Measurements from ENCODE around the gene HMGXB3. TPM values are rescaled to one million over a fixed set of nuclear protein-coding genes. Genes with fewer than 3 reads are reported as not detected.

HMGXB3 gene
- total RNA-seq, 4 donors from 2014 or later = 17.4 to 26.5 (median 23.1) TPM

DNA sequence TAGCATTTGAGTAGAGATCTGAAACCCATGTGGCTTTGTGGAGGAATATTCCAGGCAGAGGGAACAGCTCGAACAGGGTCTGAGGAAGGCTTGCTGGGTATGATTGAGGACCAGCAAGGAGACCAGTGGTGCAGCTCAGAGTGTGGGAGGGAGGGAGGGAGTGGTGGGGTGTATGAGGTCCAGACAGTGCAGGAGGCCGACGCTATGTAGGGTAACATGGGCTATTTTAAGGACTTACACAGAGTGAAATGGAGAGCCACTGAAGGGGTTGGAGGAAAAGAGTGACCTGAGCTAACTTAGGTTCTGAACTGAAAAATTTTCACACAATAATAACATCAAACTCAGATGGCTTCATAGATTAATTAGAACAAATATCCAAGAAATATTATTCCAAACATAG, 41.9 kb downstream of the HMGXB3 start:
- Histone ChIP-seq H3K4me1 (peaks cover 0 to 17% (median 12%) of the 10 kb centered on the region in 4 donors), H3K36me3 (peaks cover 51 to 100% (median 87%) of the 10 kb centered on the region in 4 donors), H3K27me3 (no peaks in the 10 kb centered on the region), H3K9me3 (no peaks in the 10 kb centered on the region), H3K27ac (replicated peaks in 1 of 4) (no peak overlapping the region), H3K4me3 (no peak overlapping the region)
- WGBS = 85% methylated on average over 3 of the region's 3 CpGs
- no peak for DNase-seq (ENCODE audit: extremely low spot score)
- TF ChIP-seq EP300 (IDR thresholded peaks at IDR 0.05) (no peak), POLR2A (IDR thresholded peaks at IDR 0.05; ENCODE audit: low read depth) (no peak), CTCF (IDR thresholded peaks at IDR 0.05) (no peak), POLR2AphosphoS5 (IDR thresholded peaks at IDR 0.05) (no peak)
- intact Hi-C loops (cut with DNase I) = no loop called here

GRCh38 chr5:150043657-150044328, 43.3 kb downstream of the HMGXB3 start:
- intact Hi-C loops (cut with DNase I) = no loop called here
- Histone ChIP-seq H3K4me1 (peaks cover 0 to 17% (median 12%) of the 10 kb centered on the region in 4 donors), H3K27ac (replicated peaks in 1 of 4) (no peak overlapping the region), H3K27me3 (no peaks in the 10 kb centered on the region), H3K4me3 (no peak overlapping the region), H3K9me3 (no peaks in the 10 kb centered on the region), H3K36me3 (peaks cover 57 to 100% (median 88%) of the 10 kb centered on the region in 4 donors)
- no peak for TF ChIP-seq POLR2A (IDR thresholded peaks at IDR 0.05; ENCODE audit: low read depth)
- no peak for TF ChIP-seq CTCF (IDR thresholded peaks at IDR 0.05)
- TF ChIP-seq EP300 (IDR thresholded peaks at IDR 0.05) = no peak
- no peak for TF ChIP-seq POLR2AphosphoS5 (IDR thresholded peaks at IDR 0.05)
- no peak for DNase-seq (ENCODE audit: extremely low spot score)
- WGBS = 78% methylated on average over 4 of the region's 4 CpGs

GRCh38 chr5:150044329-150044681, 43.8 kb downstream of the HMGXB3 start:
- peaks cover 0 to 17% (median 12%) of the 10 kb centered on the region in 4 donors for H3K4me1 ChIP-seq
- H3K4me3 ChIP-seq = no peak overlapping the region
- no peaks in the 10 kb centered on the region for H3K27me3 ChIP-seq
- intact Hi-C loops (cut with DNase I) = no loop called here
- TF ChIP-seq CTCF (IDR thresholded peaks at IDR 0.05) (no peak), POLR2A (IDR thresholded peaks at IDR 0.05; ENCODE audit: low read depth) (no peak), EP300 (IDR thresholded peaks at IDR 0.05) (no peak), POLR2AphosphoS5 (IDR thresholded peaks at IDR 0.05) (no peak)
- H3K9me3 ChIP-seq = no peaks in the 10 kb centered on the region
- peaks cover 59 to 100% (median 90%) of the 10 kb centered on the region in 4 donors for H3K36me3 ChIP-seq
- no peak overlapping the region for H3K27ac ChIP-seq (replicated peaks in 1 of 4)
- no peak for DNase-seq (ENCODE audit: extremely low spot score)

DNA sequence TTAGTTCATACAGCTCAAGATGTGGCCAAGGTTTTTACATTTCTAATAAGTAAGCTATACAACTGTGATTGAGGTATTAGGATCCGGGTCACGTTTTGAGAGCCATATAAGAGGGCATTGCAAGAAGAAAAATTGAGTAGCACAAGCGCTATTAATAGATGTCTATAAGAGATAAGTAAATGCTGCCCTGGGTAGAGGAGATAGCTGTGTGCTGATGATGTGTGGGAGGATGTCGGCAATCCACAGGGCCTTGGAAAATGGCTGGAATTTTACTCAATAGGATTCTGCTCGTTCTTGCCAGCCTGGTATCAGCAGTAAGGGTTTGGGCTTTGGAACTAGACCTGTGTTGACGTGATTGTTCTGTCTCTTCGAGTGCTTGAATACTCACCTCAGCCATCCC, 44.2 kb downstream of the HMGXB3 start:
- H3K36me3 ChIP-seq = peaks cover 59 to 100% (median 92%) of the 10 kb centered on the region in 4 donors
- DNase-seq (ENCODE audit: extremely low spot score) = no peak
- no peak overlapping the region for H3K4me3 ChIP-seq
- H3K27ac ChIP-seq (replicated peaks in 1 of 4) = no peak overlapping the region
- no peaks in the 10 kb centered on the region for H3K9me3 ChIP-seq
- H3K27me3 ChIP-seq = no peaks in the 10 kb centered on the region
- WGBS = 78% methylated on average over 7 of the region's 7 CpGs
- peaks cover 0 to 17% (median 12%) of the 10 kb centered on the region in 4 donors for H3K4me1 ChIP-seq
- intact Hi-C loops (cut with DNase I) = no loop called here
- TF ChIP-seq POLR2A (IDR thresholded peaks at IDR 0.05; ENCODE audit: low read depth) (no peak), POLR2AphosphoS5 (IDR thresholded peaks at IDR 0.05) (no peak), EP300 (IDR thresholded peaks at IDR 0.05) (no peak), CTCF (IDR thresholded peaks at IDR 0.05) (no peak)

DNA sequence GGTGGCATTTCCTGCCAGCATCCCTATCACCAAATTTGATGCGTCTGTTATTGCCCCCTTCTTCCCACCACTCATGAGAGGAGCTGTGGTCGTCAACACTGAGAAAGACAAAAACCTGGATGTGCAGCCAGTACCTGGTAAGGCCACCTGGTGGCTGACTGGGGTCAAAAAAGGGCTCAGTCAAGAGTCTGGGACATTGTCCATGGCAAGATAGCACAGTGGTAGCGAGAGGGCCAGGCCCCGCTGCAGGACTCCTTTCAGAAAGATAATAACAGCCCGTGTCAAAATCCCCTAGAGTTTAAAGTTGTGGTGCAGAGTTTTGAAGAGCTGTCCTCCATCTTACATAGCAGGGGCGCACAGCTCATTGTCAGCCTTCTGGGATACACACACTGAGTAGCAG, 45.0 kb downstream of the HMGXB3 start:
- Histone ChIP-seq H3K36me3 (peaks cover 62 to 100% (median 94%) of the 10 kb centered on the region in 4 donors), H3K9me3 (no peaks in the 10 kb centered on the region), H3K4me3 (no peak overlapping the region), H3K27ac (replicated peaks in 1 of 4) (no peak overlapping the region), H3K4me1 (peaks cover 0 to 17% (median 12%) of the 10 kb centered on the region in 4 donors), H3K27me3 (no peaks in the 10 kb centered on the region)
- intact Hi-C loops (cut with DNase I) = no loop called here
- no peak for DNase-seq (ENCODE audit: extremely low spot score)
- TF ChIP-seq POLR2A (IDR thresholded peaks at IDR 0.05; ENCODE audit: low read depth) (no peak), EP300 (IDR thresholded peaks at IDR 0.05) (no peak), CTCF (IDR thresholded peaks at IDR 0.05) (no peak), POLR2AphosphoS5 (IDR thresholded peaks at IDR 0.05) (no peak)
- WGBS = 88% methylated on average over 6 of the region's 6 CpGs
